M059J (cell line): ENCODE results near the gene MRPL1. TPM values are rescaled to one million over a fixed set of nuclear protein-coding genes. Genes with fewer than 3 reads are reported as not detected.
"Not testable (repeated sequence)": the region's sequence is repeated elsewhere in the genome, so short reads cannot be mapped to it uniquely, and the experiment has no call there.

Source experiments
- DNase-seq: peaks from one replicate; pipeline ENCODE4 v3.0.0-alpha.2; 2012; ENCODE audit warnings: low read depth
- total RNA-seq: library from RNA; depleted of rRNA; stranded (reverse); fragments of >200 nt; shearing (Covaris generic); gene quantifications from 2 replicates; pipeline ENCODE4 v1.2.3, GENCODE V29; 2014

MRPL1 gene
- total RNA-seq, 1 experiment from 2014 or later: 23.0 TPM

GRCh38 chr4:77913348-77913747 is 50.7 kb downstream of the MRPL1 start:
- DNase-seq: no peak

GRCh38 chr4:77917075-77917474 is 54.4 kb downstream of the MRPL1 start:
- no peak for DNase-seq

GRCh38 chr4:77917601-77918000 is 55.0 kb downstream of the MRPL1 start:
- no peak for DNase-seq

GRCh38 chr4:77920371-77920770 is 57.7 kb downstream of the MRPL1 start:
- no peak for DNase-seq

- peak; percentile 84 for DNase-seq
Observed at GRCh38 chr4:77921701-77922100, 59.1 kb downstream of the MRPL1 start.

- peak; percentile 19 for DNase-seq
Observed at GRCh38 chr4:77922158-77923094, 59.8 kb downstream of the MRPL1 start.

- DNase-seq: peak; percentile 50
Observed at GRCh38 chr4:77927991-77928925, 65.6 kb downstream of the MRPL1 start.

GRCh38 chr4:77930154-77930639 is 67.6 kb downstream of the MRPL1 start:
- no peak for DNase-seq

GRCh38 chr4:77930876-77931275 is 68.2 kb downstream of the MRPL1 start:
- DNase-seq: peak; percentile 5

GRCh38 chr4:77931452-77932135 is 69.0 kb downstream of the MRPL1 start:
- DNase-seq: peak; percentile 54

GRCh38 chr4:77938560-77938959 is 75.9 kb downstream of the MRPL1 start:
- DNase-seq: no peak

- DNase-seq: not testable (repeated sequence)
Observed at GRCh38 chr4:77945929-77946328, 83.3 kb downstream of the MRPL1 start.

- DNase-seq: no peak
Observed at GRCh38 chr4:77950203-77950602, 87.6 kb downstream of the MRPL1 start.

- no peak for DNase-seq
Observed at GRCh38 chr4:77952457-77952856, 89.8 kb downstream of the MRPL1 start.

GRCh38 chr4:77954690-77955089 is 92.1 kb downstream of the MRPL1 start:
- DNase-seq: no peak

- DNase-seq: no peak
Observed at GRCh38 chr4:77956917-77957316, 94.3 kb downstream of the MRPL1 start.

GRCh38 chr4:77958897-77959296 is 96.3 kb downstream of the MRPL1 start:
- DNase-seq: no peak

- peak; percentile 29 for DNase-seq
Observed at GRCh38 chr4:77959566-77960338, 97.1 kb downstream of the MRPL1 start.

GRCh38 chr4:77960367-77960766 is 97.7 kb downstream of the MRPL1 start:
- no peak for DNase-seq

GRCh38 chr4:77963004-77963403 is 100.4 kb downstream of the MRPL1 start:
- DNase-seq: no peak

GRCh38 chr4:77973657-77974056 is 111.0 kb downstream of the MRPL1 start:
- not testable (repeated sequence) for DNase-seq
